ENCODE results near the gene STAB2. TPM values are rescaled to one million over a fixed set of nuclear protein-coding genes. Genes with fewer than 3 reads are reported as not detected.

Gene STAB2
- total and polyA plus RNA-seq, 2 of the 4 experiments (the other 2 are of a cell fraction), result not detected

DNA sequence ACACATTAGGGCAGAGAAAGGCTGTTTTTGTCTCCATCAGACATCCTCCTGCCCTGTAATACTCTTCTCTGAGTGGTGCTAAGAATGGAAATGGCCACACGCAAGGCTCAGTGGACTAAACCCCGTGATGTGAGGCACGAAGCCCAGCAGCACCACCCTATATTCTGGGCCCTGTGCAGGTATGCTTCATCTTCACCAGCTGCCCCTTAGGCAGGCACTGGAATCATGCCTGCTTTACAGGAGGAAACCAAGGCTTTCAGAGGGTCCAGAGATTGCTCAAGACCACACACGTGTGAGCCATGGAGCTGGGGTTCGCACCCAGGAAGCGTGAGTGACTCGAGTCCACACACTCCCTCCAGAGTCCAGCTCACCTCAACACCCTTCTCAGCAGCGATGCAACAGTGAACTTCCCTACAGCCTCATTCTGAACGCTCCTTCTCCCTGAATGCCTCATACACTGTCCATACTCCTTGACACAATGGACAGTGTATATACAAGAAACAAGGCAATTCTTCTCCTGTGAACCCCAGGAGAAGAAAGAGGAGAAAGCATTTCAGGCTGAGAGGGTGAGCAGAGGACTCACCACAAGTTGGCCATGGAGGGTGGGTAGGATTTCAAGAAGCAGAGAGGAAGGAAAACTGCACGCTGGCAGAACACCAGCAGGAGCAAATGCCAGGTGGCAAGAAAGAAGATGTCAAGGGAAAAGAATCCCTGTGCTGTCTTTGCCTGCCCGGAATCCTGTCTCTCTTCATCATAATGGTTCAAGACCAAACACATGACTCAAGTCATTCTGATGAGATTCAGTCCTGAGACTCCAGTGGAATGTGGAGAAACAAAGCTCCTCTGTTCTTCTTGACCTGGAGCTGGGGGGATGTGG is 214.9 kb downstream of the STAB2 start:
- no TSS peak for BruUV-seq (replicated peaks)
- TF ChIP-seq POLR2A (IDR thresholded peaks at IDR 0.05; ENCODE audit: low read depth, low read length) (no peak), CEBPB (IDR thresholded peaks at IDR 0.05; ENCODE audit: low read depth, low read length) (peak; percentile 50; the same call in 1 of the 2 replicates), RCOR1 (IDR thresholded peaks at IDR 0.05; ENCODE audit: insufficient replicate concordance, low read length) (peak; percentile 24), NFE2L2 (IDR thresholded peaks at IDR 0.05; ENCODE audit: low read depth, low read length) (no peak), MXI1 (IDR thresholded peaks at IDR 0.05; ENCODE audit: borderline replicate concordance, low read depth, low read length) (no peak), SMC3 (IDR thresholded peaks at IDR 0.05; ENCODE audit: low read depth, low read length) (no peak), MAFK (IDR thresholded peaks at IDR 0.05; ENCODE audit: low read depth, low read length) (peak; percentile 24; the same call in 1 of the 2 replicates), RFX5 (IDR thresholded peaks at IDR 0.05; ENCODE audit: low read depth, low read length) (no peak), FOS (IDR thresholded peaks at IDR 0.05; ENCODE audit: low read depth, low read length) (no peak), CHD1 (IDR thresholded peaks at IDR 0.05; ENCODE audit: low read depth, low read length) (no peak)
- TF ChIP-seq, protein P1, sequence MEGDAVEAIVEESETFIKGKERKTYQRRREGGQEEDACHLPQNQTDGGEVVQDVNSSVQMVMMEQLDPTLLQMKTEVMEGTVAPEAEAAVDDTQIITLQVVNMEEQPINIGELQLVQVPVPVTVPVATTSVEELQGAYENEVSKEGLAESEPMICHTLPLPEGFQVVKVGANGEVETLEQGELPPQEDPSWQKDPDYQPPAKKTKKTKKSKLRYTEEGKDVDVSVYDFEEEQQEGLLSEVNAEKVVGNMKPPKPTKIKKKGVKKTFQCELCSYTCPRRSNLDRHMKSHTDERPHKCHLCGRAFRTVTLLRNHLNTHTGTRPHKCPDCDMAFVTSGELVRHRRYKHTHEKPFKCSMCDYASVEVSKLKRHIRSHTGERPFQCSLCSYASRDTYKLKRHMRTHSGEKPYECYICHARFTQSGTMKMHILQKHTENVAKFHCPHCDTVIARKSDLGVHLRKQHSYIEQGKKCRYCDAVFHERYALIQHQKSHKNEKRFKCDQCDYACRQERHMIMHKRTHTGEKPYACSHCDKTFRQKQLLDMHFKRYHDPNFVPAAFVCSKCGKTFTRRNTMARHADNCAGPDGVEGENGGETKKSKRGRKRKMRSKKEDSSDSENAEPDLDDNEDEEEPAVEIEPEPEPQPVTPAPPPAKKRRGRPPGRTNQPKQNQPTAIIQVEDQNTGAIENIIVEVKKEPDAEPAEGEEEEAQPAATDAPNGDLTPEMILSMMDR (conservative IDR thresholded peaks at IDR 0.05; ENCODE audit: low read depth, low read length), result no peak
- TF ChIP-seq, protein P2, sequence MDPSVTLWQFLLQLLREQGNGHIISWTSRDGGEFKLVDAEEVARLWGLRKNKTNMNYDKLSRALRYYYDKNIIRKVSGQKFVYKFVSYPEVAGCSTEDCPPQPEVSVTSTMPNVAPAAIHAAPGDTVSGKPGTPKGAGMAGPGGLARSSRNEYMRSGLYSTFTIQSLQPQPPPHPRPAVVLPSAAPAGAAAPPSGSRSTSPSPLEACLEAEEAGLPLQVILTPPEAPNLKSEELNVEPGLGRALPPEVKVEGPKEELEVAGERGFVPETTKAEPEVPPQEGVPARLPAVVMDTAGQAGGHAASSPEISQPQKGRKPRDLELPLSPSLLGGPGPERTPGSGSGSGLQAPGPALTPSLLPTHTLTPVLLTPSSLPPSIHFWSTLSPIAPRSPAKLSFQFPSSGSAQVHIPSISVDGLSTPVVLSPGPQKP (IDR thresholded peaks at IDR 0.05; ENCODE audit: borderline replicate concordance, low read depth, low read length), result no peak
- TF ChIP-seq, protein P3, sequence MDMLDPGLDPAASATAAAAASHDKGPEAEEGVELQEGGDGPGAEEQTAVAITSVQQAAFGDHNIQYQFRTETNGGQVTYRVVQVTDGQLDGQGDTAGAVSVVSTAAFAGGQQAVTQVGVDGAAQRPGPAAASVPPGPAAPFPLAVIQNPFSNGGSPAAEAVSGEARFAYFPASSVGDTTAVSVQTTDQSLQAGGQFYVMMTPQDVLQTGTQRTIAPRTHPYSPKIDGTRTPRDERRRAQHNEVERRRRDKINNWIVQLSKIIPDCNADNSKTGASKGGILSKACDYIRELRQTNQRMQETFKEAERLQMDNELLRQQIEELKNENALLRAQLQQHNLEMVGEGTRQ (IDR thresholded peaks at IDR 0.05; ENCODE audit: low read depth, low read length), result no peak

More for the DNA sequence above, 214.9 kb downstream of the STAB2 start:
- Histone ChIP-seq H3K4me3 (ENCODE audit: insufficient read depth, low read depth, low read length) (no peak overlapping the region), H2BK120ac (ENCODE audit: low read depth, low read length) (peak overlapping the region; percentile 81), H4K8ac (ENCODE audit: low read depth in 2 of 2, low read length in 2 of 2) (peak overlapping the region in 1 of 2 experiments; percentile 81; a peak in 2 of 4 replicates), H2AK9ac (replicated peaks; ENCODE audit: low read depth, low read length, poor library complexity) (peak overlapping the region; percentile 88), H3K4ac (ENCODE audit: low read depth, low read length) (peak overlapping the region; percentile 88), H3K27me3 (ENCODE audit: control insufficient read depth, insufficient read depth, low read length) (no peaks in the 10 kb centered on the region), H4K20me1 (ENCODE audit: insufficient read depth, low read length) (peaks cover 10% of the 10 kb centered on the region; the same call in 1 of the 2 replicates), H3K4me1 (ENCODE audit: control insufficient read depth, insufficient read depth, low read length) (peaks cover 26% of the 10 kb centered on the region), H2AK5ac (ENCODE audit: low read depth, low read length) (peak overlapping the region; percentile 96), H4K5ac (ENCODE audit: low read depth, low read length) (peak overlapping the region; percentile 21), H3K9me3 (ENCODE audit: control insufficient read depth, insufficient read depth, low read length) (no peaks in the 10 kb centered on the region), H2BK20ac (ENCODE audit: low read depth, low read length) (peak overlapping the region; percentile 87; the same call in 1 of the 2 replicates), H3K27ac (ENCODE audit: insufficient read depth, low read length) (peak overlapping the region; percentile 36), H3K79me1 (ENCODE audit: low read depth in 1 of 2, low read length in 2 of 2) (peaks cover 4 to 54% of the 10 kb centered on the region in 2 experiments; a peak in 3 of 4 replicates), H2BK15ac (ENCODE audit: low read depth, low read length) (peak overlapping the region; percentile 54; the same call in 2 of the 3 replicates), H4K91ac (ENCODE audit: insufficient read depth, low read depth, low read length) (peak overlapping the region; percentile 63), H2BK5ac (ENCODE audit: low read depth, low read length, poor library complexity, severe bottlenecking) (peak overlapping the region; percentile 71), H3K9ac (ENCODE audit: low read depth, low read length) (no peak overlapping the region), H3K4me2 (ENCODE audit: low read depth, low read length) (no peak overlapping the region), H3K23ac (ENCODE audit: low read depth, low read length) (peak overlapping the region; percentile 90), H3K18ac (ENCODE audit: low read depth, low read length) (peak overlapping the region; percentile 53), H3K14ac (replicated peaks; ENCODE audit: low read depth, low read length) (peak overlapping the region; percentile 53; the same call in 1 of the 2 replicates), H2AFZ (replicated peaks; ENCODE audit: low read length, poor library complexity) (no peak overlapping the region), H3K36me3 (ENCODE audit: control insufficient read depth, insufficient read depth, low read length) (peaks cover 2% of the 10 kb centered on the region; the same call in 1 of the 2 replicates), H3K9me1 (ENCODE audit: insufficient read depth, low read length) (peaks cover 19% of the 10 kb centered on the region), H3K56ac (ENCODE audit: extremely low read depth, insufficient read depth, low read length) (no peak overlapping the region)
- in situ Hi-C loops (cut with MboI; ENCODE audit: low sequenced_read_pairs), result no loop called here
- peak; percentile 81 for DNase-seq
- intact Hi-C loops (cut with micrococcal nuclease), result no loop called here
- POLR2A ChIA-PET (ENCODE audit: unreplicated experiment), result no interaction called here
- no CpG with 5 or more reads among the region's 11 CpGs for WGBS, 2 experiments (ENCODE audit: extremely low coverage in 2 of 2, insufficient read length in 1 of 2)
- dilution Hi-C loops (cut with HindIII; ENCODE audit: low sequenced_read_pairs, unreplicated experiment), result no loop called here
- CTCF ChIA-PET, result interaction anchor here (0.7 kb wide), 1 partner anchor 126 kb away, joined by 4 read pairs; no protein-coding TSS in a partner anchor
- peak; percentile 13 for ATAC-seq (ENCODE audit: low read depth)
